Caco-2 (cell line): ENCODE results near the gene CDH2. TPM values are rescaled to one million over a fixed set of nuclear protein-coding genes. Genes with fewer than 3 reads are reported as not detected.

Source experiments
- BruUV-seq: library from RNA; stranded (reverse); fragments of 400-500 nt; replicated peaks from 2 replicates; lab custom pipeline; 2021; lab: Mats Ljungman, UMichigan
- CTCF ChIA-PET: fragments of 300-600 bp; sonication (Branson Sonifier 250); formaldehyde crosslinking; loops from one replicate; lab custom pipeline; 2022; ENCODE audit warnings: antibody characterized with exemption; lab: Charles Lee
- POLR2A ChIA-PET: fragments of 300-600 bp; sonication (Branson Sonifier 250); formaldehyde crosslinking; loops from one replicate; lab custom pipeline; 2022; ENCODE audit warnings: antibody characterized with exemption; lab: Charles Lee
- DNase-seq, 2 experiments: peaks; one replicate each; pipeline versions ENCODE4 v3.0.0 to v3.0.0-alpha.2; 2020 to 2022
- H3K27me3 ChIP-seq: replicated peaks from 2 replicates; pipeline ENCODE4 v1.6.0; 2011; ENCODE audit warnings: low read length; ENCODE audit not compliant: control insufficient read depth, insufficient read depth
- H3K36me3 ChIP-seq: 2 replicates; pipeline ENCODE4 v1.5.1; 2011; ENCODE audit warnings: low read length; ENCODE audit not compliant: control insufficient read depth, insufficient read depth
- H3K4me1 ChIP-seq: fragments of 250-450 bp; sonication (Bioruptor Pico); 2 replicates; pipeline ENCODE4 v1.5.1; 2020; ENCODE audit warnings: mild to moderate bottlenecking
- H3K4me3 ChIP-seq: 2 replicates; pipeline ENCODE4 v1.5.1; 2011; ENCODE audit warnings: low read depth, mild to moderate bottlenecking, control low read depth, low read length
- H3K9me3 ChIP-seq: fragments of 250-450 bp; sonication (Bioruptor Pico); 2 replicates; pipeline ENCODE4 v1.5.1; 2020; ENCODE audit warnings: mild to moderate bottlenecking, moderate library complexity
- H3K27ac Mint-ChIP-seq: one replicate; pipeline ENCODE4 v1.8.0; 2022; ENCODE audit warnings: mixed read lengths; ENCODE audit not compliant: unreplicated experiment
- H3K27me3 Mint-ChIP-seq: one replicate; pipeline ENCODE4 v1.8.0; 2022; ENCODE audit warnings: mixed read lengths; ENCODE audit not compliant: insufficient read depth, unreplicated experiment
- H3K36me3 Mint-ChIP-seq: one replicate; pipeline ENCODE4 v1.8.0; 2022; ENCODE audit warnings: mild to moderate bottlenecking, mixed read lengths; ENCODE audit not compliant: insufficient read depth, unreplicated experiment
- H3K4me1 Mint-ChIP-seq: one replicate; pipeline ENCODE4 v1.8.0; 2022; ENCODE audit warnings: low read depth, mixed read lengths; ENCODE audit not compliant: unreplicated experiment
- H3K4me3 Mint-ChIP-seq: one replicate; pipeline ENCODE4 v1.8.0; 2022; ENCODE audit warnings: mild to moderate bottlenecking, moderate library complexity, mixed read lengths; ENCODE audit not compliant: unreplicated experiment
- H3K9me3 Mint-ChIP-seq: one replicate; pipeline ENCODE4 v1.8.0; 2022; ENCODE audit warnings: mixed read lengths; ENCODE audit not compliant: unreplicated experiment
- intact Hi-C: fragments of 100-400 bp; cut with micrococcal nuclease; formaldehyde crosslinking; loops from one replicate; pipeline ENCODE4 v1.10.0; 2022; ENCODE audit not compliant: unreplicated experiment
- total RNA-seq: library from RNA; stranded (reverse); gene quantifications from 2 replicates; pipeline ENCODE4 v1.2.3, GENCODE V29; 2022
- TF ChIP-seq, protein P1 (sequence below), 2 experiments: fragments of 200-600 bp in 1 of 2; IDR thresholded peaks; 1 replicate in 1 of 2; 2 replicates in 1 of 2; pipeline versions ENCODE4 v1.5.1 to v1.8.0; 2011 to 2022; ENCODE audit warnings: antibody characterized with exemption in 1 of 2, control low read depth in 1 of 2, inconsistent platforms in 1 of 2, low read depth in 1 of 2, low read length in 1 of 2, mild to moderate bottlenecking in 1 of 2, moderate library complexity in 1 of 2; ENCODE audit not compliant: insufficient read depth in 1 of 2, severe bottlenecking in 1 of 2, unreplicated experiment in 1 of 2

Gene CDH2
- total RNA-seq, 1 experiment from 2014 or later: 1.4 TPM

DNA sequence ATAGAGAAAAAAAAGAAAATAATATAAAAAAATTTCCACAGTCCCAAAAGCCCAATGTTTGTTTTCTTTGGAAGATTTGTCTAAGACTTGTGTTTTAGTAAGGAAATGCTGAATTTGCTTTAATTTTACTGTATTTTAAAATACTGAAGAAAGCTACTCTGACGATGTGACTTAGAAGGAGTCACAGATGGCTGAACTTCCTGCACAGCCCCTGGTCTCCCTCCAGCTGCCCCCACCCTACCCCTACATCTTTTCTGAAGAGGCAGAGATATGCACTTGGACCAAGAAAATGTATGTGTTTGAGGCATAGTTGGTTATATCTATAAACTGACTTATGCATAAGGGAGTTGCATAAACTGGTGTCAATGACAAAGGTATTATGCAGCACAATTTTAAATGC is 172.3 kb downstream of the CDH2 start:
- BruUV-seq: no TSS peak
- no peaks in the 10 kb centered on the region for H3K36me3 Mint-ChIP-seq

DNA sequence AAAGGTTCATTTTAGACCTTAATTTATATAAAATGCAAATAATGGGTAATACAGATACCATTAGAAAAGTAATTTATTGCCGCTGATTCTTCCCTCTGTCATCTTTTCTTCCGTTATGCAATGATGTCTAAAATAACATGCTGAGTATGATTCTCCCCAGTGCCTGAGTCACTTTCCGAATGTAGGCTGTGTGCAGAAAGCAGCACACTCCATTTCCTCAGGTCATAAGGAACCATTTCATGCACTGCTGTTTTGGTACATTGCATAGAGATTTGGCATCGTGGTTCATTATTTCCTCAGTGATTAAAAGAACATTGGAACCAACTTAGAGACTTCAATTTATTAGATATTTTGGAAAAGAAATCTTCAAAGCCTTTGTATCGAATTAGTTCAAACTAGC is 173.5 kb downstream of the CDH2 start:
- no peaks in the 10 kb centered on the region for H3K36me3 ChIP-seq
- no peaks in the 10 kb centered on the region for H3K9me3 Mint-ChIP-seq

More for the DNA sequence above, 172.3 kb downstream of the CDH2 start:
- Mint-ChIP-seq H3K9me3 (no peaks in the 10 kb centered on the region), H3K27ac (no peak overlapping the region), H3K27me3 (no peaks in the 10 kb centered on the region), H3K4me1 (no peaks in the 10 kb centered on the region), H3K4me3 (no peak overlapping the region)
- intact Hi-C loops: no loop called here
- no peaks in the 10 kb centered on the region for H3K36me3 ChIP-seq
- TF ChIP-seq, protein P1, sequence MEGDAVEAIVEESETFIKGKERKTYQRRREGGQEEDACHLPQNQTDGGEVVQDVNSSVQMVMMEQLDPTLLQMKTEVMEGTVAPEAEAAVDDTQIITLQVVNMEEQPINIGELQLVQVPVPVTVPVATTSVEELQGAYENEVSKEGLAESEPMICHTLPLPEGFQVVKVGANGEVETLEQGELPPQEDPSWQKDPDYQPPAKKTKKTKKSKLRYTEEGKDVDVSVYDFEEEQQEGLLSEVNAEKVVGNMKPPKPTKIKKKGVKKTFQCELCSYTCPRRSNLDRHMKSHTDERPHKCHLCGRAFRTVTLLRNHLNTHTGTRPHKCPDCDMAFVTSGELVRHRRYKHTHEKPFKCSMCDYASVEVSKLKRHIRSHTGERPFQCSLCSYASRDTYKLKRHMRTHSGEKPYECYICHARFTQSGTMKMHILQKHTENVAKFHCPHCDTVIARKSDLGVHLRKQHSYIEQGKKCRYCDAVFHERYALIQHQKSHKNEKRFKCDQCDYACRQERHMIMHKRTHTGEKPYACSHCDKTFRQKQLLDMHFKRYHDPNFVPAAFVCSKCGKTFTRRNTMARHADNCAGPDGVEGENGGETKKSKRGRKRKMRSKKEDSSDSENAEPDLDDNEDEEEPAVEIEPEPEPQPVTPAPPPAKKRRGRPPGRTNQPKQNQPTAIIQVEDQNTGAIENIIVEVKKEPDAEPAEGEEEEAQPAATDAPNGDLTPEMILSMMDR (IDR thresholded peaks at IDR 0.05; ENCODE audit: insufficient read depth in 1 of 2, low read depth in 1 of 2, low read length in 1 of 2, severe bottlenecking in 1 of 2, unreplicated experiment in 1 of 2): no peak
- no peaks in the 10 kb centered on the region for H3K27me3 ChIP-seq
- DNase-seq: no peak
- CTCF ChIA-PET: no interaction called here
- no peak overlapping the region for H3K4me3 ChIP-seq
- no peaks in the 10 kb centered on the region for H3K9me3 ChIP-seq
- POLR2A ChIA-PET: no interaction called here
- H3K4me1 ChIP-seq: no peaks in the 10 kb centered on the region

DNA sequence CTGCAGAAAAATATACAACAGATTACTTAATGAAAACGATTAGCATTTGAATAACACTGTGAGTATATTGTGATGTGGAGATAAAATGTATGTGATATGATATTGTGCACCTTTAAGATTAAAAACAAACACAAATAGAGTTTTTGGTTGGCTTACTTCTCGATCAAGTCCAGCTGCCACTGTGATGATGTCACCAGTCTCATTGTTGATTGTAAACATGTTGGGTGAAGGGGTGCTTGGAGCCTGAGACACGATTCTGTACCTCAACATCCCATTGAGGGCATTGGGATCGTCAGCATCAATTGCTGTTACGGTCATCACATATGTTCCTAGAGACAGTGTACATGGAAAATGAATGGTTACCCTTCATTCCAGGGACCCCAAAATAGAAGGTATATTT is 174.1 kb downstream of the CDH2 start:
- Mint-ChIP-seq H3K9me3 (no peaks in the 10 kb centered on the region), H3K27me3 (no peaks in the 10 kb centered on the region), H3K27ac (no peak overlapping the region), H3K36me3 (no peaks in the 10 kb centered on the region), H3K4me1 (no peaks in the 10 kb centered on the region), H3K4me3 (no peak overlapping the region)
- BruUV-seq: no TSS peak
- H3K9me3 ChIP-seq: no peaks in the 10 kb centered on the region
- H3K27me3 ChIP-seq: no peaks in the 10 kb centered on the region
- ChIA-PET CTCF (no interaction called here), POLR2A (no interaction called here)
- TF ChIP-seq, protein P1 (IDR thresholded peaks at IDR 0.05; ENCODE audit: insufficient read depth in 1 of 2, low read depth in 1 of 2, low read length in 1 of 2, severe bottlenecking in 1 of 2, unreplicated experiment in 1 of 2): no peak
- no peak overlapping the region for H3K4me3 ChIP-seq
- H3K4me1 ChIP-seq: no peaks in the 10 kb centered on the region
- no peak for DNase-seq
- no peaks in the 10 kb centered on the region for H3K36me3 ChIP-seq
- intact Hi-C loops: no loop called here

More for the DNA sequence above, 173.5 kb downstream of the CDH2 start:
- intact Hi-C loops: no loop called here
- no peak for DNase-seq
- Mint-ChIP-seq H3K4me1 (no peaks in the 10 kb centered on the region), H3K4me3 (no peak overlapping the region), H3K27ac (no peak overlapping the region), H3K36me3 (no peaks in the 10 kb centered on the region), H3K27me3 (no peaks in the 10 kb centered on the region)
- H3K9me3 ChIP-seq: no peaks in the 10 kb centered on the region
- BruUV-seq: no TSS peak
- no peaks in the 10 kb centered on the region for H3K4me1 ChIP-seq
- CTCF ChIA-PET: no interaction called here
- TF ChIP-seq, protein P1 (IDR thresholded peaks at IDR 0.05; ENCODE audit: insufficient read depth in 1 of 2, low read depth in 1 of 2, low read length in 1 of 2, severe bottlenecking in 1 of 2, unreplicated experiment in 1 of 2): no peak
- H3K27me3 ChIP-seq: no peaks in the 10 kb centered on the region
- POLR2A ChIA-PET: no interaction called here
- no peak overlapping the region for H3K4me3 ChIP-seq
